Uterus (tissue), 4 donors: Measurements from ENCODE around the gene NOL4L. TPM values are rescaled to one million over a fixed set of nuclear protein-coding genes. Genes with fewer than 3 reads are reported as not detected.
"Not testable (repeated sequence)": the region's sequence is repeated elsewhere in the genome, so short reads cannot be mapped to it uniquely, and the experiment has no call there.

Source experiments
- DNase-seq, 2 donors: peaks; one replicate each; pipeline ENCODE4 v3.0.0-alpha.2; 2019 to 2020
- H3K27ac ChIP-seq, 2 donors: fragments of 200-600 bp; sonication (generic); 1 replicate in 1 of 2; 2 replicates in 1 of 2; pipeline ENCODE4 v1.5.1; 2016 to 2018
- H3K27me3 ChIP-seq, 2 donors: fragments of 200-600 bp; sonication (generic); one replicate each; pipeline ENCODE4 v1.5.1; 2018 to 2019; ENCODE audit warnings: control low read depth in 1 of 2
- H3K36me3 ChIP-seq, 2 donors: fragments of 200-600 bp; sonication (generic); one replicate each; pipeline ENCODE4 v1.5.1; 2019; ENCODE audit warnings: control low read depth in 1 of 2
- H3K4me1 ChIP-seq, 2 donors: fragments of 200-600 bp; sonication (generic); one replicate each; pipeline ENCODE4 v1.5.1; 2018 to 2019; ENCODE audit warnings: control low read depth in 1 of 2
- H3K4me3 ChIP-seq, 2 donors: fragments of 200-600 bp; sonication (generic); 1 replicate in 1 of 2; 2 replicates in 1 of 2; pipeline ENCODE4 v1.5.1; 2018 to 2019; ENCODE audit warnings: mild to moderate bottlenecking in 1 of 2
- H3K9me3 ChIP-seq, 2 donors: fragments of 200-600 bp; sonication (generic); one replicate each; pipeline ENCODE4 v1.5.1; 2019; ENCODE audit warnings: control low read depth in 1 of 2
- CTCF ChIP-seq, 4 experiments: fragments of 200-600 bp in 2 of 4; fragments of 450-650 bp in 2 of 4; sonication (generic) in 2 of 4; IDR thresholded peaks; one replicate each; pipeline ENCODE4 v1.5.1; 2016 to 2019; ENCODE audit warnings: antibody characterized with exemption in 4 of 4, mild to moderate bottlenecking in 2 of 4, moderate library complexity in 1 of 4
- POLR2A ChIP-seq, 2 donors: fragments of 450-650 bp; IDR thresholded peaks; one replicate each; pipeline ENCODE4 v1.6.1; 2016; ENCODE audit warnings: antibody characterized with exemption in 2 of 2, mild to moderate bottlenecking in 1 of 2, moderate library complexity in 1 of 2
- intact Hi-C: fragments of 100-400 bp; cut with DNase I; formaldehyde crosslinking; loops from one replicate; pipeline ENCODE4 v1.15.1; 2023; ENCODE audit warnings: low total_unique reads
- total RNA-seq, 4 donors: library from RNA; depleted of rRNA in 3 of 4; stranded (reverse); fragments of >200 nt in 3 of 4; gene quantifications; one replicate each; pipeline versions ENCODE4 v1.1.0 to v1.2.4, GENCODE V29; 2014 to 2023
- donor health status: DM: yes; HTN: yes; CAD: no.

Gene NOL4L
- total RNA-seq, 4 donors from 2014 or later: 6.2 to 31.1 (median 9.6) TPM

DNA sequence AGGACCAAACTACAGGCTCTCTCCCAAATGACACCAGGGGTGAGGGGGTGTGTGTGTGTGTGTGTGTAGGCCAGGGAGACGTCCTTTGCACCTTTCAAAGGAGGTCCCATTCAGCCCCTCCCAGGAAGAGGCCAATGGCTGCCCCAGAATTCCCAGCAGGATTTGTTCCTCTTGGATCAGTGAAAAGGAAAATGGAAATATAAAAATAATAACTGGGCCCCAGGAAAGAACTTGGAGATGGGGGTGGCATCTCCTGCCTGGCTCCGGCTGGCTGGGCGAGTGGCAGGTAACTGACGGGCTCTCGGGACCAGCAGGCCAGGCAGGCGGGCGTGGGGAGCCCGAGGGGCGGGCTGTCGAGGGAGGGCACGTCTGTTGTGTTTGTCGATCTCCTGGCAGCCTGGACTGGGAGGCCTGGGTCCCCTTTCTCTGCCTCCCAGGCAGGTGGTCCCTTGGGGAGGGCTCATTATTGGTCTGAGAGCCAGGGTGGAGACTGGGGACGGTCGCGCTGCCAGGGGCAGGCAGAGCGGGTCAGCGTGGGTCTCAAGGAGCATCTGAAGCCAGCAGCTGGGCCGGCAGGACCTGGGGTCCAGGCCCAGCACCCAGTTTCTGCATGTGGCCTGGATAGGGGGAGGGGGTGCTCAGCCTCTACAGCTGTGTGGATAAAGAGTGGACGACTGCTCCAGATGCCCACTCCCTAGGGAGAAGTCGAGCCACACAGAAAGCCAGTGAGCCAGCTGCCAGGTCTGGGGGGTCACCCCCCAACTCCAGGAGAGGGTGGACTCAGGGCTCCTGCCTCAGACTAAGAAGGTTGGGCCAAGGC lies 3.1 kb downstream of the NOL4L start:
- intact Hi-C loops: no loop called here
- Histone ChIP-seq H3K36me3 (no peaks in the 10 kb centered on the region), H3K4me3 (no peak overlapping the region), H3K27ac (peak overlapping the region; percentile 39 to 65), H3K9me3 (no peaks in the 10 kb centered on the region), H3K4me1 (peaks cover 0 to 9% of the 10 kb centered on the region in 2 donors), H3K27me3 (no peaks in the 10 kb centered on the region)
- TF ChIP-seq POLR2A (IDR thresholded peaks at IDR 0.05): no peak
- no peak for TF ChIP-seq CTCF (IDR thresholded peaks at IDR 0.05)
- no peak for DNase-seq

DNA sequence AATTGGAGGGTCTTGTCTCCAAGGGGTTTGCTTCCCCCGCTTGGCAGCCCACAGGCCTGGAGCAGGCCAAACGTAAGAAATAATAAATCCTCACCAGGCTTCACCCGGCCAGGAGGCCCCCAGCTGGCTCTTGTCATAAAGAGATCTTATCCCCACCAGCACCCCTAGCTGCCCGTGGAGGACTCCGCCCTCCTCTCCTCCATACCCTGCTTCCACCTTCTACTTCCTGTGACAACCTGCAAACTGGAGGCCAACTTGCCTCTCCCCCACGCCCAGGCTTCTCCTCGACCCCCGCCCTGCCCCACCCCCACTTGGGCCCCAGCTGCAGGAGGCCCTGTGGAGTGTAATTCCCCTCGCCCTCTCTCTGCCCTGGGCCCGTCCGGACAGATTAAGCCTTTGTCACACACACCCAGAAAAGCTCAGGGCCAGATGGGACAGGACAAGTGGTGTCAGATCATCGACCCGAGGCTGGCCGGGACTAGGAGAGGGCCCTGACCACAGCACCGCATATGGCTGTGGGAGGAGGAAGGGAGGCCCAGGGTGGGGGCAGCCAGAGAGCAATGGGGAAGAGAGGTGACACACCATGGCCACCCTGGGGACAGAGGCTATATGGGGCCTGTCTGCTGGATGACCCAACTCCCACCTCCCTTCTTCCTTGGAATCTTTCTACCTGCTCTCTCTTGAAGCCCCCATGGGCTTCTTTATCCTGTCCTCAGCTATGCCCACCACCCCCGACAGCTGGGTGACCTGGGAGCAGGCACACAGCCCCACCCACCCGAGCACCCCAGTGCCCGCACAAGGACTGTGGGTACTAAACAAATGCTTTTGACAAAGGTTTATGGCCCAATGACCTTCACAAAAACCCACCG lies 3.9 kb downstream of the NOL4L start:
- Histone ChIP-seq H3K4me3 (no peak overlapping the region), H3K36me3 (no peaks in the 10 kb centered on the region), H3K9me3 (no peaks in the 10 kb centered on the region), H3K27ac (no peak overlapping the region), H3K4me1 (peaks cover 0 to 9% of the 10 kb centered on the region in 2 donors), H3K27me3 (no peaks in the 10 kb centered on the region)
- intact Hi-C loops: no loop called here
- no peak for DNase-seq
- TF ChIP-seq POLR2A (IDR thresholded peaks at IDR 0.05) (no peak), CTCF (IDR thresholded peaks at IDR 0.05) (no peak)

DNA sequence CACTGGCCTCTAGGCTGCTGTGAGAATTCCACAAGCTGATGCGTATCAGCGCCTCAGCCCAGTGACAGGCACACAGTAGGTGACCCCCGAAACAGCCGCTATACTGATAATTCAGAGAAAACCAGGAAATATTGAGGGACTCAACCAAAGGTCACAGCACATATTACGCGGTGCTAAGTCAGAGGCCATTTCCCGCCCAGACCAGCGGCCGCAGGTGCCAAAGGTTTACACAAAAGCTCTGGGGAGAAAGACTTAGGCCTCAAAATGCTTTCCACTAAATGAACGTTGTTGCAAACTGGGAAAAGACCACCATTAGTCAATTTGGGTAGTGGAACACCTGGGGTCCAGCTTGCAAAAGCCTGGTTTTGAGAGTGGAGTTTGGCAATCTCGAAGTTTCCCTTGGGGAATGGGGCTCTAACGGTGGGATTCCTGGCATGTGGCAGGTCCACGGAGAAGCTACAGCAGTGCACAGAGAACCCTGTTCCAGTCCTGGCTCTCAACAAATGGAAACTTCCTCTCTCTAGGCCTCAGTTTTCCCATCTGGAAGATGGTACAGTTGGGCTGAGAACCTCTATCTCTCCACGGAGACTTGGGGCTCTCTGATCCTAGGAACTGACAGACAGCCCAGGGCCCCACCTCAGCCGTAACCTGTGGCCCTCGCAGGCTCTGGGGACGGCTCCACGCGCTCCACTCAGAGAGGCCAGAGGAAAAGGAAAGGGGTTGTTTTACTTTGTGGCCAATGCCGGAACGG lies 4.7 kb downstream of the NOL4L start:
- TF ChIP-seq CTCF (IDR thresholded peaks at IDR 0.05): no peak
- TF ChIP-seq POLR2A (IDR thresholded peaks at IDR 0.05): no peak
- H3K9me3 ChIP-seq: no peaks in the 10 kb centered on the region
- no peaks in the 10 kb centered on the region for H3K27me3 ChIP-seq
- peaks cover 0 to 9% of the 10 kb centered on the region in 2 donors for H3K4me1 ChIP-seq
- H3K36me3 ChIP-seq: no peaks in the 10 kb centered on the region
- DNase-seq: no peak
- intact Hi-C loops: no loop called here
- H3K27ac ChIP-seq: no peak overlapping the region
- no peak overlapping the region for H3K4me3 ChIP-seq

DNA sequence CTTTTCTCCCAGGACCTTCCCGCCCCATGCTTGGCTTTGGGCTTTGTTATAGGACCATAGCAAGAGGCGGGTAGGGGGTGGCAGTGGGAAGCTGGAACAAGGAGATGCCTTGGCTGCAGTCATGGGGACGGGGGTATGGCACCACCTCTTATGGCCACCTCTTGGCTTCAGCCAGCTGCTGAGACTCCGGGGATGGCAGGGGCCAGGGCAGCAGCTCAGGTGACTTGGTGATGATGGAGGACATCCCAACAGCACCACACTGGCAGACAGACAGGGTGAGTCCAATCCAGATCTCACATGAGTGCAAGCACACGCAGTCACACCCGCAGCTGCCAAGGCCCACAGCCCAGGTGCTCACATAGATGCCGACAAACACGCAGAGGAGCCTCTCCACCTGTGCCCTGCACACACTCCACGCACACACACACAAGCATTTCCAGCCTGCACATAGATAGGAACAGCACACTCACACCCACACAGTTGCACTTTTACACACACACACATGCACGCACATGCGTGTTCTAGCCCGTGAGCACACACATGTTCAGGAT lies 6.2 kb downstream of the NOL4L start:
- Histone ChIP-seq H3K27me3 (no peaks in the 10 kb centered on the region), H3K9me3 (no peaks in the 10 kb centered on the region), H3K4me3 (no peak overlapping the region), H3K4me1 (peaks cover 0 to 9% of the 10 kb centered on the region in 2 donors), H3K27ac (no peak overlapping the region), H3K36me3 (no peaks in the 10 kb centered on the region)
- DNase-seq: no peak
- intact Hi-C loops: no loop called here
- TF ChIP-seq POLR2A (IDR thresholded peaks at IDR 0.05) (no peak), CTCF (IDR thresholded peaks at IDR 0.05) (no peak)

DNA sequence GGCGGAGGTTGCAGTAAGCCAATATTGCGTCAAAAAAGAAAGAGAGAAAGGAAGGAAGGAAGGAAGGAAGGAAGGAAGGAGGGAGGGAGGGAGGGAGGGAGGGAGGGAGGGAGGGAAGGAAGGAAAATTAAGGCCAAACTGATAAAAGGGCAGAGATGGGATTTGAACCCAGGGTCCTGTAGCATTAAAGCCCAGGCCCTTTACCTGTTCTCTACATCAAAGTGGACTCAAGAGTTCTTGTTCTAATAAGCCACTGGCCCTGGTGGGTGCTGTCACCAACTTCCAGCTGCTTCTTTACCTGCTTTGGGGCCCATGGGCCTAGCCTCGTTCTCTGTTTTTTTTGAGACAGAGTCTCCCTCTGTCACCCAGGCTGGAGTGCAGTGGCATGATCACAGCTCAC lies 7.1 kb downstream of the NOL4L start:
- DNase-seq, H3K4me3 ChIP-seq, H3K27me3 ChIP-seq, H3K27ac ChIP-seq, H3K4me1 ChIP-seq, H3K36me3 ChIP-seq, intact Hi-C loops, H3K9me3 ChIP-seq: not testable (repeated sequence)
